Panc1 (cell line): ENCODE data around the gene GPR142. TPM values are rescaled to one million over a fixed set of nuclear protein-coding genes. Genes with fewer than 3 reads are reported as not detected.

Experiments used
- ATAC-seq: fragments of 200-7000 bp; cut with Tn5 transposase; 2 replicates; pipeline ENCODE4 v1.9.1; 2020; ENCODE audit warnings: mild to moderate bottlenecking, moderate library complexity
- BruUV-seq: library from RNA; stranded (reverse); fragments of 400-500 nt; replicated peaks from 2 replicates; lab custom pipeline; 2021; lab: Mats Ljungman, UMichigan
- CTCF ChIA-PET: fragments of 300-600 bp; sonication (Branson Sonifier 250); formaldehyde crosslinking; loops from one replicate; lab custom pipeline; 2022; ENCODE audit warnings: antibody characterized with exemption; lab: Charles Lee
- POLR2A ChIA-PET: fragments of 300-600 bp; sonication (Branson Sonifier 250); formaldehyde crosslinking; loops from one replicate; lab custom pipeline; 2022; ENCODE audit warnings: antibody characterized with exemption; lab: Charles Lee
- DNase-seq: peaks from one replicate; pipeline ENCODE4 v3.0.0-alpha.2; 2010; ENCODE audit warnings: low read depth, low spot score
- H3K27ac ChIP-seq: 2 replicates; pipeline ENCODE4 v1.5.1; 2011; ENCODE audit warnings: mild to moderate bottlenecking, low read length, inconsistent platforms
- H3K27me3 ChIP-seq: fragments of 200-500 bp; sonication (Bioruptor generic); 2 replicates; pipeline ENCODE4 v1.6.0; 2014; ENCODE audit warnings: low read length, inconsistent platforms; ENCODE audit not compliant: control insufficient read depth, insufficient read depth
- H3K36me3 ChIP-seq: fragments of 200-500 bp; sonication (Bioruptor generic); 2 replicates; pipeline ENCODE4 v1.5.1; 2014; ENCODE audit warnings: inconsistent platforms, mild to moderate bottlenecking, low read length, moderate library complexity; ENCODE audit not compliant: control insufficient read depth, insufficient read depth
- H3K4me1 ChIP-seq: 2 replicates; pipeline ENCODE4 v1.5.1; 2011; ENCODE audit warnings: inconsistent platforms, mild to moderate bottlenecking, low read length, moderate library complexity; ENCODE audit not compliant: control insufficient read depth, insufficient read depth
- H3K4me3 ChIP-seq, 2 experiments: 2 replicates each; pipeline ENCODE4 v1.5.1; 2011 to 2012; ENCODE audit warnings: low read depth in 2 of 2, low read length in 2 of 2, mild to moderate bottlenecking in 2 of 2, inconsistent platforms in 1 of 2, moderate library complexity in 1 of 2
- H3K9me3 ChIP-seq: fragments of 200-500 bp; sonication (Bioruptor generic); 2 replicates; pipeline ENCODE4 v1.5.1; 2014; ENCODE audit warnings: low read depth, mild to moderate bottlenecking, inconsistent platforms, low read length, moderate library complexity; ENCODE audit not compliant: control insufficient read depth, insufficient read depth
- POLR2AphosphoS5 ChIP-seq: IDR thresholded peaks from 2 replicates; pipeline ENCODE4 v1.6.1; 2012; ENCODE audit warnings: mild to moderate bottlenecking, low read depth, low read length, moderate library complexity
- SIN3A ChIP-seq: IDR thresholded peaks from 2 replicates; pipeline ENCODE4 v1.6.1; 2012; ENCODE audit warnings: low read depth, mild to moderate bottlenecking, low read length, moderate library complexity, borderline replicate concordance; ENCODE audit not compliant: insufficient read depth
- TCF7L2 ChIP-seq: IDR thresholded peaks from 2 replicates; pipeline ENCODE4 v1.6.1; 2011; ENCODE audit warnings: mild to moderate bottlenecking, low read depth, low read length, inconsistent platforms
- in situ Hi-C: cut with HindIII; loops from 2 replicates; pipeline ENCODE4 v1.10.0; 2016; ENCODE audit warnings: low sequenced_read_pairs, low pct_unique_long_range_greater_than_20kb
- intact Hi-C: fragments of 100-400 bp; cut with micrococcal nuclease; formaldehyde crosslinking; loops from one replicate; pipeline ENCODE4 v1.10.0; 2022; ENCODE audit not compliant: unreplicated experiment
- total RNA-seq: library from RNA; stranded (reverse); gene quantifications from one replicate; pipeline ENCODE4 v1.2.1, GENCODE V29; 2021; ENCODE audit not compliant: unreplicated experiment
- TF ChIP-seq, protein P1 (sequence below): fragments of 450-650 bp; IDR thresholded peaks from 2 replicates; pipeline ENCODE4 v1.5.1; 2017; ENCODE audit warnings: mild to moderate bottlenecking
- TF ChIP-seq, protein P2 (sequence below), 2 experiments: IDR thresholded peaks; 2 replicates each; pipeline ENCODE4 v1.6.1; 2011 to 2012; ENCODE audit warnings: low read depth in 2 of 2, control low read depth in 1 of 2, low read length in 1 of 2, mild to moderate bottlenecking in 1 of 2, moderate library complexity in 1 of 2; ENCODE audit not compliant: insufficient read depth in 1 of 2

GPR142 gene
- total RNA-seq, 1 experiment from 2014 or later: not detected

DNA sequence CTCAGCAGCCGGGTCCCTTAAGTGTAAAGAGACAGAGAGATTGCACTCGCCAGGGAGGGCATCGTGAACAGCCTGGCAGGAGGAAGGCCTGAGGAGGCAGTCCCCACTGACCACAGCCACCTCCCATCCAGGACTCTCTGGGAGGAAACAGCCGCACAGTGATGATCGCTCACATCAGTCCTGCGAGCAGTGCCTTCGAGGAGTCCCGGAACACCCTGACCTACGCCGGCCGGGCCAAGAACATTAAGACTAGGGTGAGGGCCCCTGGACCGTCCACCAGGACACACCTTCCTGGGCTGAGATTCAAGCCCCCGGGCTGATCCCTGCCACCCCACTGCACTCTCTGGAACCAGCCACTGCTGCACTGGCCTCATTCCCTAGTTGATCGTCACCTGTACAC, 19.7 kb upstream of the GPR142 start:
- POLR2A ChIA-PET: no interaction called here
- intact Hi-C loops: no loop called here
- no TSS peak for BruUV-seq
- Histone ChIP-seq H3K36me3 (no peaks in the 10 kb centered on the region), H3K27ac (no peak overlapping the region), H3K4me3 (no peak overlapping the region), H3K4me1 (no peaks in the 10 kb centered on the region; the same call in 1 of the 2 replicates), H3K9me3 (no peaks in the 10 kb centered on the region), H3K27me3 (peaks cover 5% of the 10 kb centered on the region; the same call in 1 of the 2 replicates)
- no peak for DNase-seq
- no peak for ATAC-seq
- TF ChIP-seq SIN3A (no peak), TCF7L2 (no peak), POLR2AphosphoS5 (no peak)
- TF ChIP-seq, protein P1, sequence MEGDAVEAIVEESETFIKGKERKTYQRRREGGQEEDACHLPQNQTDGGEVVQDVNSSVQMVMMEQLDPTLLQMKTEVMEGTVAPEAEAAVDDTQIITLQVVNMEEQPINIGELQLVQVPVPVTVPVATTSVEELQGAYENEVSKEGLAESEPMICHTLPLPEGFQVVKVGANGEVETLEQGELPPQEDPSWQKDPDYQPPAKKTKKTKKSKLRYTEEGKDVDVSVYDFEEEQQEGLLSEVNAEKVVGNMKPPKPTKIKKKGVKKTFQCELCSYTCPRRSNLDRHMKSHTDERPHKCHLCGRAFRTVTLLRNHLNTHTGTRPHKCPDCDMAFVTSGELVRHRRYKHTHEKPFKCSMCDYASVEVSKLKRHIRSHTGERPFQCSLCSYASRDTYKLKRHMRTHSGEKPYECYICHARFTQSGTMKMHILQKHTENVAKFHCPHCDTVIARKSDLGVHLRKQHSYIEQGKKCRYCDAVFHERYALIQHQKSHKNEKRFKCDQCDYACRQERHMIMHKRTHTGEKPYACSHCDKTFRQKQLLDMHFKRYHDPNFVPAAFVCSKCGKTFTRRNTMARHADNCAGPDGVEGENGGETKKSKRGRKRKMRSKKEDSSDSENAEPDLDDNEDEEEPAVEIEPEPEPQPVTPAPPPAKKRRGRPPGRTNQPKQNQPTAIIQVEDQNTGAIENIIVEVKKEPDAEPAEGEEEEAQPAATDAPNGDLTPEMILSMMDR: no peak
- TF ChIP-seq, protein P2, sequence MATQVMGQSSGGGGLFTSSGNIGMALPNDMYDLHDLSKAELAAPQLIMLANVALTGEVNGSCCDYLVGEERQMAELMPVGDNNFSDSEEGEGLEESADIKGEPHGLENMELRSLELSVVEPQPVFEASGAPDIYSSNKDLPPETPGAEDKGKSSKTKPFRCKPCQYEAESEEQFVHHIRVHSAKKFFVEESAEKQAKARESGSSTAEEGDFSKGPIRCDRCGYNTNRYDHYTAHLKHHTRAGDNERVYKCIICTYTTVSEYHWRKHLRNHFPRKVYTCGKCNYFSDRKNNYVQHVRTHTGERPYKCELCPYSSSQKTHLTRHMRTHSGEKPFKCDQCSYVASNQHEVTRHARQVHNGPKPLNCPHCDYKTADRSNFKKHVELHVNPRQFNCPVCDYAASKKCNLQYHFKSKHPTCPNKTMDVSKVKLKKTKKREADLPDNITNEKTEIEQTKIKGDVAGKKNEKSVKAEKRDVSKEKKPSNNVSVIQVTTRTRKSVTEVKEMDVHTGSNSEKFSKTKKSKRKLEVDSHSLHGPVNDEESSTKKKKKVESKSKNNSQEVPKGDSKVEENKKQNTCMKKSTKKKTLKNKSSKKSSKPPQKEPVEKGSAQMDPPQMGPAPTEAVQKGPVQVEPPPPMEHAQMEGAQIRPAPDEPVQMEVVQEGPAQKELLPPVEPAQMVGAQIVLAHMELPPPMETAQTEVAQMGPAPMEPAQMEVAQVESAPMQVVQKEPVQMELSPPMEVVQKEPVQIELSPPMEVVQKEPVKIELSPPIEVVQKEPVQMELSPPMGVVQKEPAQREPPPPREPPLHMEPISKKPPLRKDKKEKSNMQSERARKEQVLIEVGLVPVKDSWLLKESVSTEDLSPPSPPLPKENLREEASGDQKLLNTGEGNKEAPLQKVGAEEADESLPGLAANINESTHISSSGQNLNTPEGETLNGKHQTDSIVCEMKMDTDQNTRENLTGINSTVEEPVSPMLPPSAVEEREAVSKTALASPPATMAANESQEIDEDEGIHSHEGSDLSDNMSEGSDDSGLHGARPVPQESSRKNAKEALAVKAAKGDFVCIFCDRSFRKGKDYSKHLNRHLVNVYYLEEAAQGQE (IDR thresholded peaks at IDR 0.05; ENCODE audit: insufficient read depth in 1 of 2, low read depth in 2 of 2, low read length in 1 of 2): no peak
- in situ Hi-C loops: no loop called here
- CTCF ChIA-PET: no interaction called here

DNA sequence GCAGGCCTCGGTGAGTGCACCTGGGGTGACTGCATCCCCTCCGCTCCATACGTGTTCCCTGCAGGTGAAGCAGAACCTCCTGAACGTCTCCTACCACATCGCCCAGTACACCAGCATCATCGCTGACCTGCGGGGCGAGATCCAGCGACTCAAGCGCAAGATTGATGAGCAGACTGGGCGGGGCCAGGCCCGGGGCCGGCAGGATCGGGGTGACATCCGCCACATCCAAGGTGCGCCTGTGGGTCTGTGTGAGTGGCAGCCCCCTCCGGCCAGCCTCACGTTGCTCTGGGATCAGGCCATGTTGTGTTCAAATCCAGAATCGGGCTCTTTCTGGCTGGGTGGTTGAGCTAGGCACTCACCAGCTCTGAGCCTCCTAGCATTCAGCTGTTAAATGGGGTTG, 18.2 kb upstream of the GPR142 start:
- no peaks in the 10 kb centered on the region for H3K36me3 ChIP-seq
- POLR2A ChIA-PET: interaction anchor here (0.6 kb wide), 1 partner anchor 29 kb away, joined by 5 read pairs; no protein-coding TSS in a partner anchor
- BruUV-seq: no TSS peak
- H3K27ac ChIP-seq: no peak overlapping the region
- no peak overlapping the region for H3K4me3 ChIP-seq
- H3K27me3 ChIP-seq: peaks cover 11% of the 10 kb centered on the region
- intact Hi-C loops (no loop called here), in situ Hi-C loops (no loop called here)
- no peak for TF ChIP-seq POLR2AphosphoS5
- no peak for TF ChIP-seq TCF7L2
- TF ChIP-seq, protein P2 (IDR thresholded peaks at IDR 0.05; ENCODE audit: insufficient read depth in 1 of 2, low read depth in 2 of 2, low read length in 1 of 2): no peak
- no peak for TF ChIP-seq SIN3A
- TF ChIP-seq, protein P1: no peak
- CTCF ChIA-PET: no interaction called here
- ATAC-seq: no peak
- no peak for DNase-seq
- H3K9me3 ChIP-seq: no peaks in the 10 kb centered on the region
- H3K4me1 ChIP-seq: no peaks in the 10 kb centered on the region; the same call in 1 of the 2 replicates
